Kidney capillary endothelial cell (primary cell): ENCODE data around the gene API5.
"Not testable (repeated sequence)": the region's sequence is repeated elsewhere in the genome, so short reads cannot be mapped to it uniquely, and the experiment has no call there.

Experiments
- DNase-seq: peaks from one replicate; pipeline ENCODE4 v3.0.0-alpha.2; 2018; ENCODE audit warnings: low spot score

API5 gene

DNA sequence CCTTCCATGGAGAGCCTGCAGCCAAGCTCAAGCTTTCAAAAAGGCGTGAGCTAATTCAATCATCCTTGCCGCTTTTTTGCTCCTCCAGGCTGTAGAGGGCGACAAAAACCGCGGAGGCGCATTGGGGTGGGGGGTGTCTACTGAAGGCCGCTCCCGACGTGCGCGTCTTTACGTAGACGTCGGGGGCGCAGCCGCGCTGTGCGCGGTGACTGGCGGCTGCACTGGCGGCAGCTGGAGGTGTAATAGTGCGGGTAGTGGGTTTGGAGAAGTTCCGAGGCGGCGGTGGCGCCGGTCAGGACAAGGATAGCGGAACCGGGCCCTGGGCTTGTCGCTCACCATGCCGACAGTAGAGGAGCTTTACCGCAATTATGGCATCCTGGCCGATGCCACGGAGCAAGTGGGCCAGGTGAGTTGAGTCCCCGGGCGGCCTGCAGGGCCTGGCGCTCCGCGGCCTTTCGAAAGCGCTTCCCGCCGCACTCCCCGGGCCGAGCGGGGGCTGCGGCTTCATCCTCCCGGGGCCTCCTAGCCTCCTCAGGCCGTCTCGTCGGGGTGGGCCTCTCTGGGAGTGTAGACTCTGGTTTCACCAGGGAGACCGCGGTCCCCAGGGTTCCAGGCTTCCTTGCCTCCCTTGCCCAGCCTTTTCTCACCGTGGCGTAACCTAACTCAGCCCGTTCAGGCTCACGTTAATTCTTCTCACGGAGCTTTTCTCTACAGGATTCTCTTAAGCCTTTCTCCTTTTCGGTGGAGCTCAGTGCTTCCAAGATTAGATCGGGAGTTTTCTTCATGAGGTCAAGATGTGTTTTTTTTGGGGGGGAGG is at the start of gene API5:
Gene API5 (plus strand): TSS at position 206 of the 817 bp plus-strand sequence. CDS start 132 bp downstream, at position 338.
- DNase-seq, result peak; percentile 90

DNA sequence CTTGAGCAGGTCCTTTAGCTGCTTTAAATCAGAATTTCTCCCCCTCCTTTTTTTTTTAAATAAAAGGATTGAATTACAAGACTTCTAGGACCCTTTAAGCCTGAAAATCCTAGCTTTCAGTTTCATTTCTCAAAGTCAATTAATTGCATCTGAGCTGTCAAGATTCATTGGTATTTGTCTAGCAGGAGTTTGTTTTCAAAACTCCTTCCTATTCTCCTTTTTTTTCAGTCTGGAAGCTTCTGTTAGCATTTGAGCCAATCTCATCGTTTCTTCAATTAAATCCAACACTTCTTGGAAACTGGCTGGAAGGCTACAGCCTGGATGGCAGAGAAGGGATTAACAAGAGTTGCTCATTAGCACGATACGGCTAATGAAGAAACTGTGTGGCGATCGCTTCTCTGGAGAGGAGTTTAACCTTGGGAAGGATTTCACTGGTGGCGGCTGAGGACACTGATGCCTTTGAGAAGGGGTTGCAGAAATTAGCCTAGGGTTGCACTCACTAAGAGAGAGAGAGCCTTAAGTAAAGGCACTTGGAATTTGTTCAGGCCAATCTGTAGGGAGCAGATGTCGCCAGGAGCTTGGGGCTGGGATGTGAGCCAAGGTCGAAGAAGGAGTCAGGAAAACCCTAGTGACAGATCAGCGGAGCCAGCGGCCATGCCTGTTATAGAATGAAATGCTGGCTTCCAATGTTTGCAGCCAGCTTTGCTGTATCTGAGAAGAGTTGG is 43.8 kb upstream of the API5 start:
- DNase-seq, result no peak

DNA sequence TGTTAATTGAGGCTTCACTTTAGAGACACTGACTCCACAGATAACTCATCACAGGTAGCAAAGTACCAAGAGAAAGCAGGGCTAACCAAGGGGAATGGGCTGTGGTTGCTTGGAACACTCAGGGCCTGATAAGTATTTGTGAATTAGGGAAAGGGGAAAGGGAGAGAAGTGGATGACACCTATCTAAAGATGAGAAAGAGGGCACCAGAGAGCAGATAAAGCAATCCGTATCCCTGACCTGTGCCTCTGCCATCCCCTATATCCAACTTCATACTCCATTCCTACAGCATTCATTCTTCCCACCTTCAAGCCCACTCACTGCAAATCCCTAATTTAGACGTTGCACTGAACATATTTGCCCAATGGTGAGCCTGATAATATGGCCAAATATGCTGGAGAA is 43.0 kb upstream of the API5 start:
- DNase-seq, result no peak

DNA sequence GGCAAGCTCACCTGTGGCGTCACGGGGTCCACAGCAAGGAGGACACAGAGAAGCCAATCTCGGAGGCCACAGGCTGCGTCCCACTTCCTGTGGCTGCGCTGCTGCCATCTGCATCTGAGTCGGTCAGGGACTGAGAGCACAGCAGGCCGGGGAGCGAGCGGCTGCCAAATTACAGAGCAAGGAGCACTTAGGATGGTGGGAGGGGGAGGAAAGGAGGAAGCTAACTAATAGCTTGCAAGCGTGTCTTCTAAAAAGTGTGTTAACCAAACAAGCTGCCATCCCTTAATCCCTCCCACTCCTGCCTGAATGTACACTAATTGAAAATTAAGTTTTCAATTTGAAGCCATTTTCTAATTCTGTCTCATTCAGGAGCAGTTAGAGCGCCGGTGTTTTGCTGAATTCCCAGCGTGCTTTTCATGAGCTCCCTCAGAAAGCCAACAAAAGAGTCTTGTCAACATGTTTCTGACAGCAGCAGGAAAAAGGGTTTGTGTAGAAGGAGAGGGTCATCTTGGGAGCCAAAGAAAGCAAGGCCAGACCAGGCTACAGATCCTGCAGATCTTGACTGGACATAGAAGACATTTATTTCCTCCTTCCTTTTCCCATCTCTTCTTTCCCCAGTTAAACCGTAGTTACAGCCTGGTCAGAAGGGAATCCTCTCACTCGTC is 42.4 kb upstream of the API5 start:
- no peak for DNase-seq

DNA sequence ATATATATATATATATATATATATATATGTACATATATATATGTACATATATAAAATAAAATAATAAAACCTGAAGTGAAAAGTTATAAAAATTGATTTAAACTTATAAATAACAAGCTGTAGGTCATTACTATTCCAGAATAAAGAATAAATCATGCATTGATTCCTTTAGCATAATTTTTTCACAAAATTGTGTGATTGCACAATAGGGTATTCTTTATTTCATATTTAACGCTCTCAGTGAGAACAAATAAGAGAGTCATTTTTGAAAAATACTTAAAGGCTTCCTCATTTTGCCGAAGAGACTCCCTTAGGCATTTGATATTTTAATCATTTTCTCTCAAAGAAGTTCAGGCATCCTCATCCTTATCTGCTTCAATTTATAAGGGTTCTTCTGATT is 41.3 kb upstream of the API5 start:
- no peak for DNase-seq

DNA sequence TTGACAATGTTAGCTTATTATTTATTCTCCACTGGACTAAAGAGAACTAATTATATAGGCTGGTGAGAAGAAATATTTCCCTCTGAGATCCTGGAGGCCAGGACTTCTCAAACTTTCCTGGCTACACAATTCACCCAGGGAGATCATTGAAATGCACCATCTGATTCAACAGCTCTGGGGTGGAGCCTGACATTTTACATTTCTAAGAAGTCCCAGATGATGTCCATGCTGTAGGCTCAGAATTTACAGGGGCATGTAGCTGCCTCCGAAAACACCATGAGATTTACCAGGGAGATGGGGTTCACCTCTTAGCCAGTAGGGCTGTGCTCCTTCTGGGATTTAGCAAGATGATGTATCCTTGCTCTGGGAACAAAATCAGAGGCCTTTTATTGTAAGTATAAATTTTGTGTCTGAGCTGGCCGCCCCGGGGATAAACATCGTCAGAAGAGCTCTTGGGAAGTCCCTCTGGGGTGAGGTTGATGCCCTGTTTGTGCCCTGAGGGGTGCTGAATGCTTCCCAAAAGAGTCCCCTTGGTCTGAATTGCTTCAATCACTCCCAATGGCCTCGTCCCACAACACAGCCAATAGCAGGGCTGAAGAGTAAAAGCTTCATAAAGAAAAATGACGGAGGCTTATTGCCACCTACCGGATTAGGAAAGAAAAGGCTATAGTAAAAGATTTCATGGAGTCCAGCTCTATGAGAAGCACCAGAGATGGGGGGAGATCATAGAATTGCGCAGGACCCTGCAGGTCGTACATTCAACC is 33.4 kb upstream of the API5 start:
- peak; percentile 13 for DNase-seq

DNA sequence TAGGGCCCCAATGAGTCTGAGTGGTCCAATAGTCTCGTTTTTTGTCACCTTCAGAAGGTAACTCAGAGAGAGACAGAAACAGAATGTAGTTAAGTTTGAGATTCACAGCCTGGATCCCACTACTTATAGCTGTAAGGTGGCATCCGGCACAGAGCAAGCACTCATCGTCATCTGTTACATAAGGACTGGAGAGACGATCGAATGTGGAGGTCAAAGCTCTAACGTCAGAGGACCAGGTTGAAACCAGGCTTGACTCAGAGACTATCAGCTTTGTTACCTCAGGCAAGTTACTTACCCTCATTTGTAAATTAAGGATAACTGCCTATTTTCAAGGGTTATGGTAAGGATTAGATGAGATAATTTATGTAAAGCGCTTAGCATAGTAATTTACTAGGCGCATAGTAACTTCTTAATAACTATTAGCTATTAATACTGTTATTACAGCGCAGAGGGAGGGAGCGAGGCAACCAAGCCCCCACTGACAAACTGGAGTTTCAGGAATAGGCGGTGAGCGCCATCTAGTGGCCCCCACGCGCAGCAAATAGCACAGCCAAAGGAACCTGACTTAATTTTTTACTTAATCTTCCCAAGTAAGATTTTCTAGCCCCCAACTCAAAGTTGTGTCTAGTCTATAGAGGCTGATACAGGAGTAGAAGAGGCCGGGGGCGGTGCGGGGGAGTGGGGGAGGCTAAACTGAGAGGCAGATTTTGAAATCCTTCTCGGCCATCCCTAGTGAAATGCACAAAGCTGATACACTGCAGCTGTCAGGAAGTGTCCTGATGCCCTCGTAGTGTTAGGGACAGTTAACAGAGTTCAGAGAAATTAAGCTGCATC is 29.0 kb upstream of the API5 start:
- peak; percentile 26 for DNase-seq

DNA sequence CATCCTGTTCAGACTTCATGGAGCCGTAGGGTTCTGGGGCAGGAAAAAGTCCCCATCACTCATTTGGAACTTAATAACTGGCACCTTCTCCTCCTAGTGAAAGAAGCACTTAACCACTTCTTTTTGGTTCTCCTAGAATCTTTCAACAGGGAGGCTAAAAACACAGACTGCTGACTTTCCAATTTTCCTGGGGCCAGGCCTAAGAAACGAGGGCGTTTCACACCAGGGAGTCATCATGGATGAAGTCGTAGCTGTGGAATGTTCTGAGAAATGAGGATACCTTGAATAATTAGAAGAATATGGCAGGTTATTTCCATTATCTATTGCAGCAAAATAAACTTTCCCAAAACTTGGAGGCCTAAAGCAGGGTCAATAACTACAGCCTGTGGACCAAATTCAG is 26.0 kb upstream of the API5 start:
- no peak for DNase-seq

DNA sequence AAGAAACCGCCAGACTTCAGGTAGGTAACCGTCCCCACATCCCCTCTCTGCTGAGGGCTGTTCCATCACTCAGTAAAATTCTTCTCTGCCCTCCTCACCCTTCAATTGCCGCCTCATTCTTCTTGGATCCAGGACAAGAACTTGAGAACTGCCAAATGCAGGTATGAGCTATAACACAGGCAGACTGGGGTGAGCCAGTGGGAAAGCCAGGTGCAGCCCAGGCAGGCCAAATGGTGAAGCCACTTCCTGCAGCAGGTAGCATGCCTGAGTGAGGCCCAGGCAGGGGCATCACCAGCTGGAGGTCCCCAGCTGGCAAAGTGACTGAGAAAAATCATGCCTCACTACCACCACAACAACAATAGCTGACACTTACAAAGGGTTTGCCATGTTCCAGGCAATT is 22.4 kb upstream of the API5 start:
- DNase-seq, result no peak

DNA sequence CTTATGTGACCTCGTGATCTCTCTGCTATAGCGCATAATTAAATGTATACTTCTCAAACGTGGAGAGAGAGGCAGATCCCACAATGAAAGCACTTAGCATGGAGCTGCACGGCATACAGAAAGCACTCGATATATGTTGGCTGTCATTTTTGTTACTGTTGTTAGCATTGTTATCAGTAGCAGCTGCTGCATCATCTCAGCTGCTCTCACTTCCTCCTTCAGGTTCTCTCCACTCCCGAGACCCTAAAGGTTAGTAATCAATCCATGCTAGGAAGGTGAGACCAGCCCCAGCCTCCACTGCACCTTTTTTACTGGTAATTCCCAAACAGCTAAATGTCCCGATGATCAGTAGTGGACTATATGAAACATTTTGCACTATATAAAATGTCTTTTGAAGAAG is 13.4 kb upstream of the API5 start:
- no peak for DNase-seq

DNA sequence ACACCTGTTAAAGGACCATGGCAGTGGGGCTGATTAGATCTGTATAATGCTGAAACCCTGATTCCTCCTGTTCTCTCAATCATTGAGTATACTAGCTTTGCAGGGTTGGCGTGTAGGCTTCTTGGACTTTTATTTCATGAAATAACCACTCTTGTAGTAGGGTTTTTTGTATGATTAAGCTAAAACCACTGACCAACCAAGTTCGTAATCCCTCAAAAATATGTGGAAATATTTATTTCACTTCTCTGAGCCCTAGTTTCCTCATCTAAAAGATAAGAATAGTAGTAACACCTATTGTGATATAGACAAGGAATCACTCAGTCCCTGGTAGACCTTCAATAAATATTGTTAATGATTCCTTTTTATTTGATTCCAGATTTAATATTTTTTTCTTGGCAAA is 4.2 kb downstream of the API5 start:
- DNase-seq, result no peak

DNA sequence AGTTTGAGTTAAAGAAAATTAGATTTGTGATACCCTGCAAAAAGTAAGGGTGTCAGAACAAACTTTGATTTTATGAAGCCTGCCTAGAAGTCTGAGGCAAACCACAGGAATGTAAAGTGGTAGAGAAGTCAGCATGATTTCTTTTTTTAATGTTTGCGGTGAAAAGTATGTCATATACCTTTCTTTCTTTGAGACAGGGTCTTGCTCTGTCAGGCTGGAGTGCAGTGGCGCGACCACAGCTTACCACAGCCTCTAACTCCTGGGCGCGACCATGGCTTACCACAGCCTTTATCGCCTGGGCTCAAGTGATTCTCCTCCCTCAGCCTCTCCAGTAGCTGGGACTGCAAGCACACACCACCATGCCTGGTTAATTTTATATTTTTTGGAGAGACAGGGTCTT is 4.7 kb downstream of the API5 start:
- DNase-seq, result no peak

DNA sequence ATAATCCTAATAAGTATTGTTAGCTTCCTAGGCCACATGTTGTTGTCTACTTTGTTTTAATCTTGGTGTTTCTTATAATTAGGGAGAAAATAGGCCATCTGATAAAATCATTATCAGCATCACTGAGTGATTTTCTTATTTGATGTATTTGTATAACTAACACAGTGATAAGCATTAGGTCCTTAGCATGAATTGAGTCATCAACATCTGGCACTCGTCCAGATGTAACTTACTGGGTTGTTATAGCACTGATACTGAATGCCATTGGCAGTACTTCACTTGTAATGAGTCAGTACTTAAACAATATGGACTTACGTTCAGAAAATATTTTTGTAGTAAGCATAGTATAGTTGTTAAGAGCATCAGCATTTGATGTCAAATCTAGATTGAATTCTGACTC is 16.2 kb downstream of the API5 start:
- DNase-seq, result peak; percentile 96

DNA sequence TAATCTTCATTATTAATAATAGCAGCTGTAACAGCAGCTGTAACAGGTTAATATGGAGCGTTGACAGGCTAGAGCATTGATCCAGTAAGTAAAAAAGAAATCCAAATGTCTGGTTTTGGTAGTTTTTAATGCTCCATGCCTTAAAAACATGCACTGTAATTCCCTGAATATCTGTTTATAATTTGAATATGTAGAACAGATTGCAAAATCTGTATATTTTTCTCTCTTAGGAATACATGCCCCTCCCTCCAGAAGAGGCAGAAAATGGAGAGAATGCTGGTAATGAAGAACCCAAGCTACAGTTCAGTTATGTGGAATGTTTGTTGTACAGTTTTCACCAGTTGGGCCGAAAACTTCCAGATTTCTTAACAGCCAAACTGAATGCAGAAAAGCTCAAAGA is 16.7 kb downstream of the API5 start:
- DNase-seq, result no peak

DNA sequence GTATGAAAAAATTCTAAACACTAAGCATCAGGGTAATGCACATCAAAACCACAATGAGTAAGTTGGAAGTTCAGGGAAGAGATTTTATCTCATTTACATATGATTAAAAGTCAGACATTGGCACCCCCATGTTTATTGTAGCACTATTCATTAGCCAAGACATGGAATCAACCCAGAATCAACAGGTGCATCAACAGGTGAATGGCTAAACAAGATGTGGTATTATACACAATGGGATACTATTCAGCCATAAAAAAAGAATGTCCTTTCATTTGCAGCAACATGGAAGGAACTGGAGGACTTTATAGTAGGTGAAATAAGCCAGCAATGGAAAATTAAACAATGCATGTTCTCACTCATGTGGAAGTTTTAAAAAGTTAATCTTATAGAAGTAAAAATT is 29.4 kb downstream of the API5 start:
- DNase-seq, result no peak

DNA sequence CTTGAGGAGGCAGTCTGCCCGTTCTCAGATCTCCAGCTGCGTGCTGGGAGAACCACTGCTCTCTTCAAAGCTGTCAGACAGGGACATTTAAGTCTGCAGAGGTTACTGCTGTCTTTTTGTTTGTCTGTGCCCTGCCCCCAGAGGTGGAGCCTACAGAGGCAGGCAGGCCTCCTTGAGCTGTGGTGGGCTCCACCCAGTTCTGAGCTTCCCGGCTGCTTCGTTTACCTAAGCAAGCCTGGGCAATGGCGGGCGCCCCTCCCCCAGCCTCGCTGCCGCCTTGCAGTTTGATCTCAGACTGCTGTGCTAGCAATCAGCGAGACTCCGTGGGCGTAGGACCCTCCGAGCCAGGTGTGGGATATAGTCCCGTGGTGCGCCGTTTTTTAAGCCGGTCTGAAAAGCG is 39.6 kb downstream of the API5 start:
- not testable (repeated sequence) for DNase-seq

DNA sequence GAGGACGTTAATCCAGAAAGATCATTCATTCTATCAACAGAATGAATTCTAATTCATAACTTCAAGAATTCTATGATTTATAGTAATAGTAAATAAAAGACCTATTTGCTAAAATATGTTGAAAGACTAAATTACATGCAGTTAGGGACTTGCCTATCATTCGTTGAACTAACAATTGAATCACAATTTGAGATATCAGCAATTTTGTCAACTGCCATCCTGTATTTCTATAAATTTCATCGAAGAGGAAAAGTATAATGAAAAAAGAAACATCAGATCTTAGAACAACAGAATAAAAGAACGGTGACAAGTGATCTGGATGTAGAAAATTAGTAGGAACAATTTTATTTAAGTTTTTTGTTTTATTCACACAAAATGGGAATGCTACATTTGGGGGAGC is 42.5 kb downstream of the API5 start:
- no peak for DNase-seq

DNA sequence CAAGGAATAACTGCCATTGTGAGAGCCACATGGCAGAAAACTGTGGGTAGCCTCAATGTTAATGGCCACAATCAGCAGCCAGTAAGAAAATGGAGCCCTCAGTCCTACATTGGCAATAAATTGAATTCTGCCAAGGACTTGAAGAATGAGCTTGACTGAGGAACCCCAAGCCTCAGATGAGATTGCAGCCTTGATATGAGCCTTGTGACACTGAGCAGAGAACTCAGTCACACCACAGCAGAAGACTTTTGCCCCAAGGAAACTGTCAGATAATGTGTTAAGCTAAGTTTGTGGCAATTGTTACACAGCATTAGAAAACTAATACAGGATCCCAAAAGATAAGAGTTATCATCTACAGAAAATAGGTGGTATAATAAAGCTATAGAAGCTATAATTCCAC is 44.5 kb downstream of the API5 start:
- no peak for DNase-seq

DNA sequence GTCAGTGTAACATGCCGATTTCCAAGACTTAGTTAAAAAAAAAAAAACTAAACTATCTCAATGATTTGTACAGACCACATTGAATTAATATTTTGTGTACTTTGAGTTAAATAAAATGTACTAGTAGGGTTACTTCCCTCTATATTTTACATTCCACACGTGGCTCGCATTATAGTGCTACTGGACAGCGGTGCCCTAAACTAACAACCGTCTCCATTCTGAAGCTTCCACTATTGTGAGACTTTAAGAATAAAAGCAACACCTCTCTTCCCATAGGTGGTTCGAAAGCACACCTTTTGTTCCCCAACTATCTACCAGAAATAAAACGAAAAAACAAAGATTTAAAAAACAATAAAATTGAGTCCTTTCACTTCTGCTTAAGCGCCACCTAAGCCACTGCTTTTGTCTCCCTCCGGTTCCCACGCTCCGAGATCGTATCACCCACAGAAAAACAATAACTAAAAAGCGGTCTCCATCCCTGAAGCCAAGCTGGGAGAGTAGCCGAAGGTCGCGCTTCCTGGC is 46.5 kb downstream of the API5 start:
- DNase-seq, result no peak

DNA sequence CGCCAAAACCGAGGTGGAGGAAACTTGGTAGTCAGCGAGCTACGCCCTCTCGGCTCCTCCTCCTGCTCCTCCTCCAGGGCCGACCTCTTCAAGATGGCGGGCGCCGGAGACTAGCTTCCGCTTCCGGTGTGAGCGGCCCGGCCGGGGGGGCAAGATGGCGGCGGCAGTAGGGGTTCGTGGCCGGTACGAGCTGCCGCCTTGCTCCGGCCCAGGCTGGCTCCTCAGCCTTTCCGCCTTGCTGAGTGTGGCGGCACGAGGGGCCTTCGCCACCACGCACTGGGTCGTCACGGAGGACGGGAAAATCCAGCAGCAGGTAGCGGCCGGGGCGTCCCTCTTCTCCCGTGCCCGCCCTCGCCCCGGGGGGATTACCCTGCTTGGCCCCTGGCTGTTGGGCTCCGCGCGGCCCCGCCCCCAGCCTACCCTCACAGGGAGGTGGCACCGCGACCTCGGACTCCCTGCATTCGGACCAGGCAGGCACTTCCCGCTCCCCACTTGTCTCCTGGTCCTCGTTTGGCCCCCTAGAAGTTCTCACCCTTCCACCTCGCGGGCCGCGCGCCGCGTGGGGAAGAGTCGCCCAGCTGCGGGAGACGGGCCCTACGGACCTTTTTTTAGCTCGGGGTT is 47.1 kb downstream of the API5 start, which contains the start of gene TTC17:
Gene TTC17 (plus strand): TSS at position 120 of the 621 bp plus-strand sequence. CDS start 35 bp downstream, at position 155.
- peak; percentile 89 for DNase-seq

DNA sequence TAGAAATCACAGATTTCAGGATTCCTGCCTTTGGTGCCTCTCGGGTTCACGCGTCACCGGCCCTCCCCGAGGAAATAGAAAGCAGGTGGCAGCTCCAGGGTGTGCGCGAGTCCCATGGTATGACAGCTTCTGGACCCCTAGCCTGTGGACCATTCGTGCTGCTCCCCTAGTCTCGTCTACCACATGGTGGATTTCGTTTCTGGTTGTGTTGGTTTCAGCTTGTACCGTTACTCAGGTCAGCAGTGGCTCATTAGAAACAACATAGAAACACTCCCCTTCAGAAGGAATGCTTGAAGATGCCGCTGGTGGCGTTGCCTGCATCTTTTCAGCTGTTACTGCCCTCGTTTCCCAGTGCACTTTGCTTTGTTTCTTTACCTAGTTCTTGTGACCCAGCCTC is 47.6 kb downstream of the API5 start:
- peak; percentile 32 for DNase-seq
